ENCODE measurements around the gene ADAMTSL2.
"Not testable (repeated sequence)": the region's sequence is repeated elsewhere in the genome, so short reads cannot be mapped to it uniquely, and the experiment has no call there.

ADAMTSL2 gene

GRCh38 chr9:133560944-133561343 is 26.4 kb downstream of the ADAMTSL2 start:
- no peak for DNase-seq

- no peak for DNase-seq
Observed at GRCh38 chr9:133561976-133562554, 27.6 kb downstream of the ADAMTSL2 start.

DNA sequence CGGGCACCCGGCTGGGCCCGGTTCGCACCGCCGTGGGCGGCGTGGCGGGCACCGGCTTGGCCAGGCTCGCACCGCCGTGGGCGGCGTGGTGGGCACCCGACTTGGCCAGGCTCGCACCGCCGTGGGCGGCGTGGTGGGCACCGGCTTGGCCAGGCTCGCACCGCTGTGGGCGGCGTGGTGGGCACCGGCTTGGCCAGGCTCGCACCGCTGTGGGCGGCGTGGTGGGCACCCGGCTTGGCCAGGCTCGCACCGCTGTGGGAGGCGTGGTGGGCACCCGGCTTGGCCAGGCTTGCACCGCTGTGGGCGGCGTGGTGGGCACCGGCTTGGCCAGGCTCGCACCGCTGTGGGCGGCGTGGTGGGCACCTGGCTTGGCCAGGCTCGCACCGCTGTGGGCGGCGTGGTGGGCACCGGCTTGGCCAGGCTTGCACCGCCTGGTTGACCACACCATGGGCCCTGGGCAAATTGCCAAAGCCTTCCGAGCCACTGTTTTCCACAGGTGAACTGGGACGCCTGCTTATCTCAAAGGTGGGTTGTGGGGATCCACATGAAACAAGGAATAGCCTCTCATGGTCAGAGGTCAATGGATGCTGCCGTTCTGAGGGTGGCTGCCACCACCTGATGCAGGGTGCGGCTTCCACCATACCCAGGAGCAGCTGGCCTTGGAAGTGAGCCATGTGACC is 28.2 kb downstream of the ADAMTSL2 start:
- DNase-seq, result no peak

GRCh38 chr9:133563291-133563796 is 28.8 kb downstream of the ADAMTSL2 start:
- DNase-seq, result no peak

GRCh38 chr9:133563814-133564213 is 29.3 kb downstream of the ADAMTSL2 start:
- DNase-seq, result not testable (repeated sequence)

DNA sequence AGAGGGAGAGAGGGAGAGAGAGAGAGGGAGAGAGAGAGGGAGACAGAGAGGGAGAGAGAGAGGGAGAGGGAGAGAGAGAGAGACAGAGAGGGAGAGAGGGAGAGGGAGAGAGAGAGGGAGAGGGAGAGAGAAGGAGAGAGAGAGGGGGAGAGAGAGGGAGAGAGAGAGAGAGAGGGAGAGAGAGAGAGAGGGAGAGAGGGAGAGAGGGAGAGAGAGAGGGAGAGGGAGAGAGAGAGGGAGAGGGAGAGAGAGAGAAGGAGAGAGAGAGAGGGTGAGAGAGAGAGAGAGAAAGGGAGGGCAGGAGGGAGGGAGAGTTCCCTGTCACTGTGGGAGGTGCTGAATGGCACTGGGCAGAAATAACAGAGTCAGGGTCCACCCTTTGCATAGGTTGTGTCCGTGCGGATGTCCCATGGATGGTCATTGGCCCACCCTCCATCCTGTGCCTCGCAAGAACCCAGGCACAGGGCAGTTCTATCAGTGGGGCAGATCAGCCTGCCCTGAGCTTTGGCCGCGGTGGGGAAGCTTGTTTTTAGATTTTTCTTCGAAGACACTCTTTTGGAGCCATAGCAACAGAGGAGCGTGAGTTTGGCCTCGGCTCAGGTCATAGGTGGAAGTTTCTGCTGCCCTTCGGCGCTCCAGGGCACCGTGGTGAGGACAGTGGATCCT is 30.1 kb downstream of the ADAMTSL2 start:
- DNase-seq, result no peak

- no peak for DNase-seq
Observed at GRCh38 chr9:133566382-133566781, 31.9 kb downstream of the ADAMTSL2 start.

- DNase-seq, result no peak
Observed at GRCh38 chr9:133566817-133567216, 32.3 kb downstream of the ADAMTSL2 start.

DNA sequence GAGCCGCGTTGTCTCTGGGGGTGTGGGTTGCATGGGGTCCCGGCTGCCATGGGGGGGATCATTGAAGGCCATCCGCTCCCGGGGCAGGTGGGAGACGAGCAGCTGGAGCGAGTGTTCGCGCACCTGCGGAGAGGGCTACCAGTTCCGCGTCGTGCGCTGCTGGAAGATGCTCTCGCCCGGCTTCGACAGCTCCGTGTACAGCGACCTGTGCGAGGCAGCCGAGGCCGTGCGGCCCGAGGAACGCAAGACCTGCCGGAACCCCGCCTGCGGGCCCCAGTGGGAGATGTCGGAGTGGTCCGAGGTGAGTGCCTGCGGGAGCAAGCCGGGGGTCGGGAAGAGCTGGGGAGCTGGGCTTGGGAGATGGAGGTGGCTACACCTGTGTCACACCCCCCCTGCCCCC is 33.7 kb downstream of the ADAMTSL2 start:
- DNase-seq, result no peak

DNA sequence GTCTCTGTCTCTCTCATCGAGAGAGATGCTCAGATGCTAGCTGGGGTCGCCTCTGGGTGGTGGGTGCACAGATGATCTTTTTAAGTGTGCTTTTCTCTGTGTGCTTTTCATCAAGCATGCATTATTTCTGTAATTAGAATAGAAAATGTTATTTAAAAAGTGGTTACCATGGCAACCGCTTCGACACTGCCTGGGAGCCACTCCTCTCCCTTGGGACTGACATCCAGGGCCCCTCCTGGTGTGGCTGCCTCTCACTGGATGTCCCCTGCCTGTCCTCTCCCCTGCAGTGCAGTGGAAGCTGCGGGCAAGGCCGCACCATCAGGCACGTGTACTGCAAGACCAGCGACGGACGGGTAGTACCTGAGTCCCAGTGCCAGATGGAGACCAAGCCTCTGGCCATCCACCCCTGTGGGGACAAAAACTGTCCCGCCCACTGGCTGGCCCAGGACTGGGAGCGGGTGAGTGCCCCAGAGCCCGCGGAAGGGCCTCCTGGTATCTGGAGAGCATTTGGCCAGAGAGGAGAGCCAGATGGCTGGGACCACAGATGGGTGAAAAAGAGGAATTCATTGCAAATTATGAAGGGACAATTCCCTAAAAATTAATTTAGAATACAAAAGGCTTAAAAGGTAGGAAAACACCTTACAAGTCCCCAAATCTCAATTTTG is 34.7 kb downstream of the ADAMTSL2 start:
- DNase-seq, result no peak

GRCh38 chr9:133569891-133570690 is 35.6 kb downstream of the ADAMTSL2 start:
- DNase-seq, result no peak

- no peak for DNase-seq
Observed at GRCh38 chr9:133570691-133571080, 36.2 kb downstream of the ADAMTSL2 start.

GRCh38 chr9:133571391-133571890 is 36.9 kb downstream of the ADAMTSL2 start:
- DNase-seq, result no peak

DNA sequence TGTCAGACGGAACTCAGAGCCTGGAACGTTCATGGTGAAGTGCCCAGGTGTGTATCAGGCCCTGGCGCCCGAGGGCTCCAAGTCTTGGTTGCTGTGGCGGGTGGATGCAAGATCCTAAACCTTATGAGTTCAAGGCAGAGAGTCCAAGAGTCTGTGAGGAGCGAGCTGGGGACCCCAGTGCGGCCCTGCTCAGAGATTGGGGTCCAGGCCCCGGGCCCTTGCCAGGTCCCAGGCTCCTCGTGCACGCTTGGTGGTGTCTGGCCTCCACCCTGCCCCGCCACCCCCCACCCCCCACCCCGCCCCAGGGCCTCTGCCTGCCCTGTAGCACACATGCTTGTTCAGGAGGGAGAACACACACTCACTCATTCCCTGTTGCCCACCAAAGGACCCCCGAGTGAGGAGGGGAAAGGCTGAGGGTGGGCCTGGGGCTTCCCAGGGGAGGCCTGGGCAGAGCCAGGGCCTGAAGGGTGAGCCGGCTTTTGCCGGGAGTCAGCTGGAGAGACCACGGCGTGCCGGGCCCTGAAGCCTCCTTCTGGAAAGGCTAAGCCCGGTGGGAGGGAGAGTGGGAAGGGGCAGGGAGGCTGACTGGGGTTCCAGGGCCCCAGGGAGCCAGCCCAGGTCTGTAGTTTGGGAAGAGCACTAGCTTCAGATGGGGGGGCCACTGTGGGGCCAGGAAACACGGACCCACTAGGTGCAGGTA is 37.5 kb downstream of the ADAMTSL2 start:
- no peak for DNase-seq

DNA sequence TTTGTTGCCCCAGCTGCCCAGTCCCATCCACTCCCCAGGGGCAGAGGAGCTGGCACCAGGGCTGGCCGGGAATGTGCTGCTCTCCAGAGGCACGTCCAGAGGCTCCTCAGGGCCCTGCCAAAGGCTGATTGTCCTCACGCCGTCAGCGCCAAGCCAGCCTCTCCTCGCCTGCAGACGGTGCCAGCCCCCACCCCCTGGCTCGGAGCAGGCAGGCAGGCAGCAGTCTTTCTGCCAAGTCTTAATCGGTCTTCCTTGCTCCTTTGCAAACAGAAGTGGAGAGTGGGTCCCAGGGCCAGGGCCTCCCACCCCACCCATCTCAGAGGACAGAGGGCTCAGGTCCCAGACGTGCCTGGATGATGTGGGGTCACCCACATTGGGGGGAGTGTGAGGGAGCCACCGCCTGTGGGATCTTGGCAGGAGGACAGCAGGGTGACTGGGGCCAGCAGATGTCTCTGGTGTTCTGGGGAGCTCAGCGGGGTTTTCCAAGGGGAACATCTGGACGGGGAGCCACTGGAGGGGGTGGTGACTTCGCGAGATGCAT is 38.4 kb downstream of the ADAMTSL2 start:
- DNase-seq, result no peak

DNA sequence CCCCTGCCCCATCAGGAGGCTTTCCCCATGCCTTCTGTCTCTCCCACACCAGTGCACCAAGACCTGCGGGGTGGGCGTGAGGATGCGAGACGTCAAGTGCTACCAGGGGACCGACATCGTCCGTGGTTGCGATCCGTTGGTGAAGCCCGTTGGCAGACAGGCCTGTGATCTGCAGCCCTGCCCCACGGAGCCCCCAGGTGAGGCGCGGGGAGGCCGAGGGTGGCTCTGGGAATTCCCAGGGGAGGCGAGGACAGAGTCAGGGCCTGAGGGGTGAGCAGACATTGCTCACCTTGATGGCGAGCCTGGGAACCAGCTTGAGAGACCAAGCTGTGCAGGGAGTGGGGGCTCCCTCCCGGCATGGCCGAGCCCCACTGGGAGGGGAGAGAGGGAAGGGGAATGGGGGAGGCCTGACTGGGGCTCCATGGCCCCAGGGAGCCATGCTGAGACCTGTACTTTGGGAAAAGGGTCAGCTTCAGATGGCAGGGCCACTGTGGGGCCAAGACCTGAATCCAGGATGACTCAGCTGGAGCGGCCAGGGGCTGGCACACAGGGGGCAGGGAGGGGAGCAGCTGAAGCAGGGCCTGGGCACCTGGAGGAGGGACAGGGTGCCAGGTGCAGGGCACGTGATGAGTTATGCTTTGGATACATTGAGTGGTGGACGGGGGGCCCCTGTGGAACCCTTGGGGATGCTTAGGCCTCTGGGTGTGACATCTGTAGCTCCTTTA is 39.4 kb downstream of the ADAMTSL2 start:
- DNase-seq, result no peak

DNA sequence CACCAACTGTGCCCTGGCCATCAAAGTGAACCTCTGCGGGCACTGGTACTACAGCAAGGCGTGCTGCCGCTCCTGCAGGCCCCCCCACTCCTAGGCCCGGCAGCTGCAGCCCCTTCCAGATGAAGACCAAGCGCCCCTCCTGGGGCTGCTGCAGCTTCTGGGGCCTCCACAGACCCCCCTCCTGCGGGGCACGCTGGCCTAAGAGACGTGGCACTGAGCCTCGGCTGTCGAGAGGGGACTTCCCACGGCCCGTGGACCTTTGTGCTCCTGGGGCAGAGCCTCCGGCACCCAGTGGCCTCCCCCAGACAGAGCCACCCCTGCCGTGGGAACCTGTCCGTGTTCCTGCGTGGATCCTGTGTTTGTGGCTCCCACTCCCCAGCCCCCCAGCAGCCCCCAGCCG is 40.3 kb downstream of the ADAMTSL2 start:
- DNase-seq, result no peak

GRCh38 chr9:133575186-133576030 is 40.9 kb downstream of the ADAMTSL2 start:
- DNase-seq, result no peak

DNA sequence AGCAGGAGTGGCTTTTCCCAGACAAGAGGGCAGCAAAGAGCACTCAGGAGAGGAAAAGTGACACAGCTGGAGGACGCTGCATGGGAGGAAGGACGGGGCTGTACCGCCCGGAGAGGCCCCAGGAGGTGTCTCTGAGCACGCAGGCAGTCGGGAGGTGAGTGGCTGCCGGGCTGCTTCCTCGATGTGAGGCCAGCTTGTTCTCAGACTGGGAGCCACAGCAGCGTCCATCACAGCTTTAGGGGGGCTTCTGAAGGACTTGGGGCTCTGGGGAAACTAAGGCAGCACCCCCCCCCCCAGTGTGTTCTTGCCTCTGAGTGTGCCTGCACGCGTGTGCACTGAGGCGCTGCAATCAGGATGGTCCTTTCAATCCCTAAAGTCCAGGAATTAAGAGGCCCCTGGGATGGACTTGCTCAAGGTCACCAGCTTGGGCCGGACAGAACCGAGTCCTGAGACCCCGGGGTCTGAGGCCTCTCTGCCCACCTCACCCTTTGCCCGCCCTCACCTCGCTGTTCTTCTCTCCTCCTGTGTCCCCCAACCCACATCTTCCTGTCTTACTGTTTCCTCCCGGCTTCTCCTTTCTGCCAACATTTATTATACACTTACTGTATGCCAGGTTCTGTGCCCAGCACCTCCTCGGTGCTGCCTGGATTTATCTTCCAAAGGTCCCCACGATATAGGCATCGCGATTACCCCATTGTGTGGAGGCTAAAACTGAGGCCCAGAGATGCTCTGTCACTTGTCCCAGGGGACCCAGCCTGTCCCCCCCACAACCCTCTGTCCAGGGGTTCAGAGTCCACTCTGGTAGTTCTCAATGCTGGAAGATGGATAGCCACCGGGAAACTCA is 41.7 kb downstream of the ADAMTSL2 start:
- DNase-seq, result no peak
